Endothelial cell of umbilical vein (primary cell): ENCODE data around the gene EEF2K. TPM values are rescaled to one million over a fixed set of nuclear protein-coding genes. Genes with fewer than 3 reads are reported as not detected.

ENCODE experiments used
- BruUV-seq: library from RNA; stranded (reverse); fragments of 400-500 nt; replicated peaks from 2 replicates; lab custom pipeline; 2021; lab: Mats Ljungman, UMichigan
- CTCF ChIA-PET: fragments of 300-600, 350-600 bp; sonication (Branson Sonifier 250); formaldehyde crosslinking; loops from one replicate; lab custom pipeline; 2021; ENCODE audit warnings: antibody characterized with exemption, inconsistent platforms; lab: Charles Lee
- POLR2A ChIA-PET: fragments of 300-600, 350-600 bp; sonication (Branson Sonifier 250); formaldehyde crosslinking; loops from one replicate; lab custom pipeline; 2021; ENCODE audit warnings: antibody characterized with exemption, inconsistent platforms; lab: Charles Lee
- DNase-seq: peaks from one replicate; pipeline ENCODE4 v3.0.0-alpha.2; 2011; ENCODE audit warnings: low read depth, low spot score
- FAIRE-seq: peaks from 2 replicates; lab custom pipeline; 2011; peaks lifted over from hg19 to GRCh38; lab: Jason Lieb, UNC
- H2AFZ ChIP-seq: 2 replicates; pipeline ENCODE4 v1.6.0; 2012; ENCODE audit warnings: low read depth, low read length, control low read depth, inconsistent platforms
- H3K27ac ChIP-seq: 2 replicates; pipeline ENCODE4 v1.5.1; 2011; ENCODE audit warnings: low read depth, mild to moderate bottlenecking, control low read depth, low read length, moderate library complexity; ENCODE audit not compliant: insufficient read depth
- H3K27me3 ChIP-seq, 2 experiments: 2 replicates each; pipeline versions ENCODE4 v1.6.0 to v1.6.1; 2011; ENCODE audit warnings: low read length in 2 of 2, mixed read lengths in 1 of 2; ENCODE audit not compliant: control insufficient read depth in 2 of 2, insufficient read depth in 2 of 2
- H3K36me3 ChIP-seq, 2 experiments: 2 replicates in 1 of 2; 3 replicates in 1 of 2; pipeline ENCODE4 v1.5.1; 2011; ENCODE audit warnings: low read length in 2 of 2, mild to moderate bottlenecking in 1 of 2, moderate library complexity in 1 of 2; ENCODE audit not compliant: control insufficient read depth in 2 of 2, insufficient read depth in 2 of 2; ENCODE audit errors: extremely low read depth in 1 of 2
- H3K4me1 ChIP-seq: 3 replicates; pipeline ENCODE4 v1.5.1; 2011; ENCODE audit warnings: mild to moderate bottlenecking, low read length; ENCODE audit not compliant: control insufficient read depth, insufficient read depth; ENCODE audit errors: extremely low read depth
- H3K4me2 ChIP-seq: 2 replicates; pipeline ENCODE4 v1.6.1; 2011; ENCODE audit warnings: low read length, control low read depth, mixed read lengths; ENCODE audit not compliant: insufficient read depth
- H3K4me3 ChIP-seq, 3 experiments: fragments of 200-600 bp in 1 of 3; sonication (generic), shearing (Covaris generic) in 1 of 3; replicated peaks in 1 of 3; 2 replicates each; pipeline ENCODE4 v1.5.1; 2011 to 2016; ENCODE audit warnings: control low read depth in 3 of 3, low read length in 3 of 3, mild to moderate bottlenecking in 2 of 3, inconsistent platforms in 1 of 3, low read depth in 1 of 3, moderate library complexity in 1 of 3; ENCODE audit not compliant: insufficient read depth in 1 of 3
- H3K79me2 ChIP-seq: 2 replicates; pipeline ENCODE4 v1.6.0; 2012; ENCODE audit warnings: low read length, inconsistent platforms; ENCODE audit not compliant: control insufficient read depth, insufficient read depth
- H3K9ac ChIP-seq: replicated peaks from 2 replicates; pipeline ENCODE3; 2011; ENCODE audit warnings: low read length, control low read depth; ENCODE audit not compliant: insufficient read depth; ENCODE audit errors: extremely low read depth
- H3K9me1 ChIP-seq: replicated peaks from 3 replicates; pipeline ENCODE4 v1.6.0; 2011; ENCODE audit warnings: mild to moderate bottlenecking, low read length; ENCODE audit not compliant: control insufficient read depth, insufficient read depth; ENCODE audit errors: extremely low read depth
- H3K9me3 ChIP-seq: replicated peaks from 2 replicates; pipeline ENCODE4 v1.5.1; 2012; ENCODE audit warnings: low read length, inconsistent platforms; ENCODE audit not compliant: control insufficient read depth, insufficient read depth
- H4K20me1 ChIP-seq: replicated peaks from 2 replicates; pipeline ENCODE3; 2011; ENCODE audit warnings: mild to moderate bottlenecking, low read length; ENCODE audit not compliant: control insufficient read depth, insufficient read depth; ENCODE audit errors: extremely low read depth
- EZH2 ChIP-seq: IDR thresholded peaks from 2 replicates; pipeline ENCODE4 v1.6.1; 2012; ENCODE audit warnings: borderline replicate concordance, low read depth, mild to moderate bottlenecking, moderate library complexity, low read length, inconsistent platforms; ENCODE audit not compliant: severe bottlenecking
- FOS ChIP-seq: IDR thresholded peaks from 2 replicates; pipeline ENCODE4 v1.6.1; 2011; ENCODE audit warnings: mild to moderate bottlenecking, low read length, moderate library complexity, borderline replicate concordance; ENCODE audit not compliant: insufficient read depth
- GATA2 ChIP-seq: IDR thresholded peaks from 2 replicates; pipeline ENCODE4 v1.7.0; 2011; ENCODE audit warnings: low read depth, mild to moderate bottlenecking, moderate library complexity, mixed read lengths, low read length; ENCODE audit not compliant: insufficient read length, insufficient read depth
- JUN ChIP-seq: IDR thresholded peaks from 2 replicates; pipeline ENCODE4 v1.6.1; 2011; ENCODE audit warnings: borderline replicate concordance, low read depth; ENCODE audit not compliant: insufficient read length, insufficient read depth
- MYC ChIP-seq: IDR thresholded peaks from one replicate; pipeline ENCODE4 v1.6.1; 2011; ENCODE audit warnings: mild to moderate bottlenecking, low read depth, low read length
- POLR2A ChIP-seq: IDR thresholded peaks from 2 replicates; pipeline ENCODE4 v1.6.1; 2012; ENCODE audit warnings: low read depth, mild to moderate bottlenecking, control low read depth, low read length
- POLR2AphosphoS5 ChIP-seq: IDR thresholded peaks from 2 replicates; pipeline ENCODE4 v1.6.1; 2012; ENCODE audit warnings: low read depth, mild to moderate bottlenecking, control low read depth, low read length, moderate library complexity; ENCODE audit not compliant: insufficient read depth
- dilution Hi-C: fragments of 300-500 bp; cut with MboI; formaldehyde crosslinking; loops from one replicate; pipeline ENCODE4 v1.15.0; 2019; ENCODE audit warnings: low sequenced_read_pairs; ENCODE audit not compliant: extremely low pct_ligation_motif_present
- intact Hi-C: fragments of 100-400 bp; cut with micrococcal nuclease; formaldehyde crosslinking; loops from one replicate; pipeline ENCODE4 v1.10.0; 2022
- polyA plus RNA-seq, 4 experiments: library from polyadenylated mRNA; depleted of rRNA in 3 of 4; stranded (reverse) in 3 of 4; unstranded in 1 of 4; fragments of >200 nt; gene quantifications; 2 replicates each; pipeline versions ENCODE4 v1.2.1 to v1.2.3, GENCODE V29; 2011 to 2012; ENCODE audit warnings: missing spikeins in 1 of 4
- total RNA-seq: library from RNA; stranded (reverse); gene quantifications from 2 replicates; pipeline ENCODE4 v1.2.3, GENCODE V29; 2021
- TF ChIP-seq, protein P1 (sequence below), 2 donors: IDR thresholded peaks; 1 replicate in 1 of 2; 2 replicates in 1 of 2; pipeline ENCODE4 v1.5.1; 2011; ENCODE audit warnings: low read length in 2 of 2, mild to moderate bottlenecking in 2 of 2, moderate library complexity in 2 of 2, control low read depth in 1 of 2, inconsistent platforms in 1 of 2, low read depth in 1 of 2; ENCODE audit not compliant: insufficient read depth in 1 of 2; ENCODE audit errors: extremely low read depth in 1 of 2
- TF ChIP-seq, protein P2 (sequence below): IDR thresholded peaks from 2 replicates; pipeline ENCODE4 v1.6.1; 2011; ENCODE audit not compliant: insufficient read depth, insufficient read length

EEF2K gene
- total and polyA plus RNA-seq, 2 donors (not counting 3 experiments of a cell fraction or from before 2014, with no cell fraction given) = 16.0 to 48.6 TPM

DNA sequence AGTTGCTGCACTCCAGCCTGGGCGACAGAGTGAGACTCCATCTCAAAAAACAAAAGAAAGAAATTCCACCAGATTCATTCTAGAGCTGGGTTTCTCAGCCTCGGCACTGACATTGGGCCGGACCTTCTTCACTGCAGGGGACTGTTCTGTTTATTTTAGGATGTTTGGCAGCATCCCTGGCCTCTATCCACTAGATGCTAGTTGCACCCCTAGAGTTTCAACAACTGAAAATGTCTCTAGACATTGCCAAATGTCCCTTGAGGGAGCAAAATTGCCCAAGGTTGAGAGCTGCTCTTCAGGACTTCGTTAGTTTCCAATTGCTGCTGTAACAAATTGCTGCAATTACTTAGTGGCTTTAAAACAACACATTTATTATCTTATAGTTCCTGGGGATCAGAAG is 7.2 kb downstream of the EEF2K start:
- Histone ChIP-seq H2AFZ (no peak overlapping the region), H4K20me1 (no peaks in the 10 kb centered on the region), H3K79me2 (peaks cover 47% of the 10 kb centered on the region), H3K4me1 (peaks cover 2% of the 10 kb centered on the region), H3K4me2 (no peak overlapping the region), H3K4me3 (no peak overlapping the region), H3K36me3 (peaks cover 0 to 1% of the 10 kb centered on the region in 2 experiments), H3K9me3 (no peaks in the 10 kb centered on the region), H3K9me1 (no peaks in the 10 kb centered on the region), H3K27me3 (no peaks in the 10 kb centered on the region), H3K27ac (no peak overlapping the region), H3K9ac (no peak overlapping the region)
- ChIA-PET POLR2A (no interaction called here), CTCF (no interaction called here)
- intact Hi-C loops (no loop called here), dilution Hi-C loops (no loop called here)
- BruUV-seq = no TSS peak
- TF ChIP-seq, protein P1, sequence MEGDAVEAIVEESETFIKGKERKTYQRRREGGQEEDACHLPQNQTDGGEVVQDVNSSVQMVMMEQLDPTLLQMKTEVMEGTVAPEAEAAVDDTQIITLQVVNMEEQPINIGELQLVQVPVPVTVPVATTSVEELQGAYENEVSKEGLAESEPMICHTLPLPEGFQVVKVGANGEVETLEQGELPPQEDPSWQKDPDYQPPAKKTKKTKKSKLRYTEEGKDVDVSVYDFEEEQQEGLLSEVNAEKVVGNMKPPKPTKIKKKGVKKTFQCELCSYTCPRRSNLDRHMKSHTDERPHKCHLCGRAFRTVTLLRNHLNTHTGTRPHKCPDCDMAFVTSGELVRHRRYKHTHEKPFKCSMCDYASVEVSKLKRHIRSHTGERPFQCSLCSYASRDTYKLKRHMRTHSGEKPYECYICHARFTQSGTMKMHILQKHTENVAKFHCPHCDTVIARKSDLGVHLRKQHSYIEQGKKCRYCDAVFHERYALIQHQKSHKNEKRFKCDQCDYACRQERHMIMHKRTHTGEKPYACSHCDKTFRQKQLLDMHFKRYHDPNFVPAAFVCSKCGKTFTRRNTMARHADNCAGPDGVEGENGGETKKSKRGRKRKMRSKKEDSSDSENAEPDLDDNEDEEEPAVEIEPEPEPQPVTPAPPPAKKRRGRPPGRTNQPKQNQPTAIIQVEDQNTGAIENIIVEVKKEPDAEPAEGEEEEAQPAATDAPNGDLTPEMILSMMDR (IDR thresholded peaks at IDR 0.05; ENCODE audit: extremely low read depth in 1 of 2, insufficient read depth in 1 of 2, low read depth in 1 of 2, low read length in 2 of 2) = no peak
- no peak for TF ChIP-seq MYC
- no peak for TF ChIP-seq EZH2
- no peak for TF ChIP-seq JUN
- TF ChIP-seq, protein P2, sequence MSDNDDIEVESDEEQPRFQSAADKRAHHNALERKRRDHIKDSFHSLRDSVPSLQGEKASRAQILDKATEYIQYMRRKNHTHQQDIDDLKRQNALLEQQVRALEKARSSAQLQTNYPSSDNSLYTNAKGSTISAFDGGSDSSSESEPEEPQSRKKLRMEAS = no peak
- DNase-seq (no peak), FAIRE-seq (no peak)

DNA sequence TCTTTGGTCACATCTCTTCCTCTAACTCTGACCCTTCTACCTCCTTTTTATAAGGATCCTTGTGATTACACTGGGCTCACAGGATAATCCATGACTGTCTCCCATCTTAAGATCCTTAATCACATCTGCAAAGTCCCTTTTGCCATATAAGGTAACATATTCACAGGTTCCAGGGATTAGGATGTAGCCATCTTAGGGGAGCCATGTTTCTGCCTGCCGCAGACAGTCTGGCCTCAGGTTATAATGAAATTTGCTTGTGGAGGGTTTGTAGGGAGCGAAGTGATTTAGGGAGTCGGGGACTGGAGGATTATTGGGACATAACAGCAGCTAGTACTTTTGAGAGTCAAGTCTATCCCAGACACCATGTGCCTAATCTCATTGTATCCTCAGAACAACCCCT is 7.7 kb downstream of the EEF2K start:
- no TSS peak for BruUV-seq
- H3K27me3 ChIP-seq = no peaks in the 10 kb centered on the region
- CTCF ChIA-PET = no interaction called here
- POLR2A ChIA-PET = no interaction called here
- H3K9me1 ChIP-seq = no peaks in the 10 kb centered on the region
- H4K20me1 ChIP-seq = no peaks in the 10 kb centered on the region
- peaks cover 0 to 3% of the 10 kb centered on the region in 2 experiments for H3K36me3 ChIP-seq
- intact Hi-C loops = no loop called here
- DNase-seq = no peak
- no peak overlapping the region for H2AFZ ChIP-seq
- no peak overlapping the region for H3K4me2 ChIP-seq
- H3K9me3 ChIP-seq = no peaks in the 10 kb centered on the region
- TF ChIP-seq FOS (no peak), EZH2 (no peak), MYC (no peak), GATA2 (no peak), POLR2A (no peak), JUN (no peak), POLR2AphosphoS5 (no peak)
- TF ChIP-seq, protein P1 (IDR thresholded peaks at IDR 0.05; ENCODE audit: extremely low read depth in 1 of 2, insufficient read depth in 1 of 2, low read depth in 1 of 2, low read length in 2 of 2) = no peak
- TF ChIP-seq, protein P2 = no peak
- no peak overlapping the region for H3K4me3 ChIP-seq
- no peak for FAIRE-seq
- H3K27ac ChIP-seq = no peak overlapping the region
- dilution Hi-C loops = no loop called here
- peaks cover 2% of the 10 kb centered on the region for H3K4me1 ChIP-seq
- peaks cover 41% of the 10 kb centered on the region for H3K79me2 ChIP-seq
- no peak overlapping the region for H3K9ac ChIP-seq
